Stimulated activated CD8-positive, alpha-beta memory T cell treated with anti-CD3 and anti-CD28 coated beads, Interleukin-4, amount 100 ng/mL, for 24 hours (primary cell): ENCODE results near the gene OLIG1.

Experiments used
- DNase-seq: peaks from one replicate; pipeline ENCODE4 v3.0.0-alpha.2; 2020; ENCODE audit warnings: low read depth

Gene OLIG1

GRCh38 chr21:33063375-33063883 is 6.5 kb upstream of the OLIG1 start:
- DNase-seq, result no peak

GRCh38 chr21:33063907-33064622 is 5.9 kb upstream of the OLIG1 start:
- DNase-seq, result no peak

- no peak for DNase-seq
These were observed 5.1 kb upstream of the OLIG1 start for GRCh38 chr21:33064623-33065390.

GRCh38 chr21:33067043-33067442 is 2.9 kb upstream of the OLIG1 start:
- DNase-seq, result no peak

GRCh38 chr21:33067457-33067856 is 2.5 kb upstream of the OLIG1 start:
- no peak for DNase-seq

- no peak for DNase-seq
These were observed 698 bp upstream of the OLIG1 start for GRCh38 chr21:33069243-33069642.

GRCh38 chr21:33069645-33069993 is 322 bp upstream of the OLIG1 start:
- no peak for DNase-seq

- no peak for DNase-seq
These were observed 730 bp downstream of the OLIG1 start for GRCh38 chr21:33070744-33070997.

- DNase-seq, result no peak
These were observed 1.2 kb downstream of the OLIG1 start for GRCh38 chr21:33070998-33071769.

GRCh38 chr21:33071770-33072306 is 1.9 kb downstream of the OLIG1 start:
- DNase-seq, result no peak

- DNase-seq, result no peak
These were observed 3.7 kb downstream of the OLIG1 start for GRCh38 chr21:33073636-33074035.

GRCh38 chr21:33075128-33075527 is 5.2 kb downstream of the OLIG1 start:
- DNase-seq, result no peak

GRCh38 chr21:33075596-33076195 is 5.8 kb downstream of the OLIG1 start:
- DNase-seq, result no peak

- no peak for DNase-seq
These were observed 6.8 kb downstream of the OLIG1 start for GRCh38 chr21:33076600-33077329.

- DNase-seq, result no peak
These were observed 9.1 kb downstream of the OLIG1 start for GRCh38 chr21:33078907-33079582.

GRCh38 chr21:33080376-33080775 is 10.4 kb downstream of the OLIG1 start:
- no peak for DNase-seq

- DNase-seq, result no peak
These were observed 10.8 kb downstream of the OLIG1 start for GRCh38 chr21:33080776-33081175.

GRCh38 chr21:33088384-33088783 is 18.4 kb downstream of the OLIG1 start:
- no peak for DNase-seq

- DNase-seq, result no peak
These were observed 19.6 kb downstream of the OLIG1 start for GRCh38 chr21:33089395-33090119.

GRCh38 chr21:33096426-33096825 is 26.5 kb downstream of the OLIG1 start:
- no peak for DNase-seq
